SU-DHL-6 (cell line): Measurements from ENCODE around the gene TNPO2.

ENCODE experiments used
- H2AFZ ChIP-seq: fragments of 200-600 bp; sonication (generic); 2 replicates; pipeline ENCODE4 v1.6.1; 2014; ENCODE audit warnings: low read depth, mild to moderate bottlenecking, moderate library complexity, mixed read lengths, antibody characterized with exemption, low read length; ENCODE audit not compliant: severe bottlenecking
- H3F3A ChIP-seq: fragments of 200-600 bp; shearing (Covaris generic); 2 replicates; pipeline ENCODE4 v1.6.0; 2016; ENCODE audit warnings: antibody characterized with exemption, mild to moderate bottlenecking; ENCODE audit not compliant: insufficient read depth
- H3K27ac ChIP-seq: fragments of 200-600 bp; sonication (generic); 2 replicates; pipeline ENCODE4 v1.5.1; 2016; ENCODE audit warnings: low read depth, mild to moderate bottlenecking, low read length, moderate library complexity, mixed read lengths
- H3K27me3 ChIP-seq: fragments of 200-600 bp; sonication (generic), shearing (Covaris generic); 2 replicates; pipeline ENCODE4 v1.6.0; 2014; ENCODE audit warnings: mild to moderate bottlenecking, low read length
- H3K36me3 ChIP-seq: fragments of 200-600 bp; sonication (generic); 2 replicates; pipeline ENCODE4 v1.6.1; 2014; ENCODE audit warnings: mild to moderate bottlenecking, low read length, mixed read lengths
- H3K4me2 ChIP-seq: fragments of 300-600, 200-600 bp; shearing (Covaris generic), sonication (generic); 2 replicates; pipeline ENCODE4 v1.6.0; 2014; ENCODE audit warnings: low read length, low read depth, mild to moderate bottlenecking; ENCODE audit not compliant: poor library complexity, severe bottlenecking
- H3K4me3 ChIP-seq: fragments of 200-600 bp; sonication (generic); 2 replicates; pipeline ENCODE4 v1.5.1; 2014; ENCODE audit warnings: antibody characterized with exemption, low read length, mild to moderate bottlenecking, mixed read lengths; ENCODE audit not compliant: insufficient read depth, poor library complexity, severe bottlenecking
- H3K79me2 ChIP-seq: fragments of 200-600 bp; sonication (generic); 2 replicates; pipeline ENCODE4 v1.6.1; 2014; ENCODE audit warnings: mild to moderate bottlenecking, low read length, moderate library complexity; ENCODE audit not compliant: insufficient read depth
- H3K9ac ChIP-seq: fragments of 200-600 bp; sonication (generic); 2 replicates; pipeline ENCODE4 v1.7.0; 2014; ENCODE audit warnings: mild to moderate bottlenecking, low read length
- H3K9me2 ChIP-seq: fragments of 200-600 bp; sonication (generic); replicated peaks from 2 replicates; pipeline ENCODE4 v1.6.1; 2014; ENCODE audit warnings: low read length; ENCODE audit not compliant: insufficient read depth
- H3K9me3 ChIP-seq: fragments of 200-600 bp; sonication (generic); 2 replicates; pipeline ENCODE4 v1.6.1; 2014; ENCODE audit warnings: low read length, mixed read lengths; ENCODE audit not compliant: insufficient read depth
- H4K20me1 ChIP-seq: fragments of 200-600 bp; sonication (generic); 2 replicates; pipeline ENCODE4 v1.6.1; 2014; ENCODE audit warnings: low read depth, mild to moderate bottlenecking, antibody characterized with exemption, low read length, moderate library complexity, mixed read lengths
- CTCF ChIP-seq: fragments of 200-600 bp; sonication (generic); IDR thresholded peaks from one replicate; pipeline ENCODE4 v1.5.1; 2017; ENCODE audit warnings: antibody characterized with exemption, mild to moderate bottlenecking, low read length, moderate library complexity; ENCODE audit not compliant: insufficient read depth, poor library complexity, severe bottlenecking
- EZH2phosphoT487 ChIP-seq: fragments of 200-600 bp; sonication (generic), shearing (Covaris generic); conservative IDR thresholded peaks from 2 replicates; pipeline ENCODE4 v1.6.1; 2018; ENCODE audit warnings: mild to moderate bottlenecking, antibody characterized with exemption, low read length, moderate library complexity, mixed read lengths

Gene TNPO2

GRCh38 chr19:12705654-12706331 is 17.9 kb downstream of the TNPO2 start:
- no peak overlapping the region for H2AFZ ChIP-seq
- no peaks in the 10 kb centered on the region for H3K9me2 ChIP-seq
- peaks cover 3% of the 10 kb centered on the region; the same call in 1 of the 2 replicates for H3K79me2 ChIP-seq
- no peak overlapping the region for H3K4me3 ChIP-seq
- H3K27me3 ChIP-seq: no peaks in the 10 kb centered on the region
- H3K4me2 ChIP-seq: no peak overlapping the region
- peaks cover 15% of the 10 kb centered on the region; the same call in 1 of the 2 replicates for H3K36me3 ChIP-seq
- peaks cover 4% of the 10 kb centered on the region; the same call in 1 of the 2 replicates for H3F3A ChIP-seq
- no peaks in the 10 kb centered on the region for H3K9me3 ChIP-seq
- H4K20me1 ChIP-seq: no peaks in the 10 kb centered on the region
- H3K27ac ChIP-seq: no peak overlapping the region
- no peak for TF ChIP-seq EZH2phosphoT487
- no peak for TF ChIP-seq CTCF
- no peak overlapping the region for H3K9ac ChIP-seq

- no peak overlapping the region for H3K27ac ChIP-seq
- H4K20me1 ChIP-seq: no peaks in the 10 kb centered on the region
- peaks cover 4% of the 10 kb centered on the region; the same call in 1 of the 2 replicates for H3F3A ChIP-seq
- H3K79me2 ChIP-seq: peaks cover 1% of the 10 kb centered on the region; the same call in 1 of the 2 replicates
- H3K4me3 ChIP-seq: no peak overlapping the region
- H3K9ac ChIP-seq: no peak overlapping the region
- no peak overlapping the region for H2AFZ ChIP-seq
- TF ChIP-seq EZH2phosphoT487 (no peak), CTCF (no peak)
- H3K9me3 ChIP-seq: no peaks in the 10 kb centered on the region
- no peaks in the 10 kb centered on the region for H3K9me2 ChIP-seq
- H3K4me2 ChIP-seq: no peak overlapping the region
- no peaks in the 10 kb centered on the region for H3K27me3 ChIP-seq
- H3K36me3 ChIP-seq: peaks cover 11% of the 10 kb centered on the region; the same call in 1 of the 2 replicates
These were observed 18.6 kb downstream of the TNPO2 start for GRCh38 chr19:12705169-12705568.

- Histone ChIP-seq H3F3A (peaks cover 16% of the 10 kb centered on the region), H3K9me2 (no peaks in the 10 kb centered on the region), H3K9ac (no peak overlapping the region), H3K36me3 (peaks cover 6% of the 10 kb centered on the region; the same call in 1 of the 2 replicates), H3K79me2 (no peaks in the 10 kb centered on the region), H3K27ac (no peak overlapping the region), H4K20me1 (no peaks in the 10 kb centered on the region), H3K4me3 (no peak overlapping the region), H2AFZ (no peak overlapping the region), H3K4me2 (no peak overlapping the region), H3K9me3 (no peaks in the 10 kb centered on the region), H3K27me3 (no peaks in the 10 kb centered on the region)
- no peak for TF ChIP-seq EZH2phosphoT487
- no peak for TF ChIP-seq CTCF
These were observed 20.7 kb downstream of the TNPO2 start for GRCh38 chr19:12703046-12703445.
